ENCODE data around the gene WBP2.

DNA sequence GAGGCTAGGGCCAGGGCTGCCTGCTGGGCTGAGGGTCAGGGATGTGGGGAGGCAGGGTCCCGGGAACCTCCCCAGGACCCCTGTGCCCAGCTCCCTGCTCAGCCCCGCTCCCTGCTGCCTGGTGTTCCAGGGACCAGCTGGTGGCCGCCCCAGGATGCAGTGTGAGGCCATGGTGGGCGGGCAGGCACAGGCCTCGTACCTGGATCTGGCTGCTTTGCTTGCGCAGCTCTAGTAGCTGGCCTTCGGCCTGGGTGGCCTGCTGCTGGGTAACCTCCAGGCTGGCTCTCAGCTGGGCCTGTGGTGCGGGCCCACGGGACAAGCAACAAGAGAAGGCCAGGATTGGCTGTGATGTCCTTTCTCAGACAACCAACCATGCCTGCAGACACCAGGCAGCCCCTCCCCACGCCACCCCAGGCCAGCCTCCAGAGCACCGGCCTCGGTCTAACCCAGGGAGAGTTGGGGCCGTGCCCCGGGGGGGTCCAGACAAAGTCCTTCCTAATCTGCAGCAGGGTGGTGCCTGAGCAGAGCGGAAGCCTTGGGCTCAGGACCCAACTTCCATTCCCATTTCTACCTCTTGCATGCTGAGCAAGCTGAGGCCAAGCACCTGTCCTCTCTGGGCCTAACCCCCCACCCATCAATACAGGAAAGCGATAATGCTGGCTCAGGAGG lies 37.6 kb upstream of the WBP2 start:
- TF ChIP-seq, protein P1, sequence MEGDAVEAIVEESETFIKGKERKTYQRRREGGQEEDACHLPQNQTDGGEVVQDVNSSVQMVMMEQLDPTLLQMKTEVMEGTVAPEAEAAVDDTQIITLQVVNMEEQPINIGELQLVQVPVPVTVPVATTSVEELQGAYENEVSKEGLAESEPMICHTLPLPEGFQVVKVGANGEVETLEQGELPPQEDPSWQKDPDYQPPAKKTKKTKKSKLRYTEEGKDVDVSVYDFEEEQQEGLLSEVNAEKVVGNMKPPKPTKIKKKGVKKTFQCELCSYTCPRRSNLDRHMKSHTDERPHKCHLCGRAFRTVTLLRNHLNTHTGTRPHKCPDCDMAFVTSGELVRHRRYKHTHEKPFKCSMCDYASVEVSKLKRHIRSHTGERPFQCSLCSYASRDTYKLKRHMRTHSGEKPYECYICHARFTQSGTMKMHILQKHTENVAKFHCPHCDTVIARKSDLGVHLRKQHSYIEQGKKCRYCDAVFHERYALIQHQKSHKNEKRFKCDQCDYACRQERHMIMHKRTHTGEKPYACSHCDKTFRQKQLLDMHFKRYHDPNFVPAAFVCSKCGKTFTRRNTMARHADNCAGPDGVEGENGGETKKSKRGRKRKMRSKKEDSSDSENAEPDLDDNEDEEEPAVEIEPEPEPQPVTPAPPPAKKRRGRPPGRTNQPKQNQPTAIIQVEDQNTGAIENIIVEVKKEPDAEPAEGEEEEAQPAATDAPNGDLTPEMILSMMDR (IDR thresholded peaks at IDR 0.05): no peak
- no peak for TF ChIP-seq POLR2A (IDR thresholded peaks at IDR 0.05)

Measured in thyroid gland (tissue), 4 donors.